Smooth muscle cell of the brain vasculature (primary cell): ENCODE data around the gene CASKIN1.

Experiments used
- DNase-seq: peaks from one replicate; pipeline ENCODE4 v3.0.0-alpha.2; 2012; ENCODE audit warnings: low read depth, low spot score

Gene CASKIN1

GRCh38 chr16:2190659-2191445 lies 5.6 kb downstream of the CASKIN1 start:
- DNase-seq: no peak

GRCh38 chr16:2190002-2190658 lies 6.3 kb downstream of the CASKIN1 start:
- DNase-seq: no peak

- DNase-seq: no peak
Measured at GRCh38 chr16:2189252-2189893, 7.0 kb downstream of the CASKIN1 start.

- DNase-seq: no peak
Measured at GRCh38 chr16:2188395-2188794, 8.0 kb downstream of the CASKIN1 start.

- DNase-seq: no peak
Measured at GRCh38 chr16:2187212-2187611, 9.2 kb downstream of the CASKIN1 start.

- DNase-seq: no peak
Measured at GRCh38 chr16:2186505-2186904, 9.9 kb downstream of the CASKIN1 start.

GRCh38 chr16:2186064-2186463 lies 10.3 kb downstream of the CASKIN1 start:
- DNase-seq: no peak

- DNase-seq: no peak
Measured at GRCh38 chr16:2184962-2185361, 11.4 kb downstream of the CASKIN1 start.

GRCh38 chr16:2184346-2184745 lies 12.1 kb downstream of the CASKIN1 start:
- DNase-seq: no peak

- DNase-seq: no peak
Measured at GRCh38 chr16:2183671-2184070, 12.7 kb downstream of the CASKIN1 start.

GRCh38 chr16:2181952-2182351 lies 14.5 kb downstream of the CASKIN1 start:
- no peak for DNase-seq

- DNase-seq: no peak
Measured at GRCh38 chr16:2180962-2181923, 15.2 kb downstream of the CASKIN1 start.

GRCh38 chr16:2180461-2180860 lies 15.9 kb downstream of the CASKIN1 start:
- no peak for DNase-seq

GRCh38 chr16:2179576-2179975 lies 16.8 kb downstream of the CASKIN1 start:
- no peak for DNase-seq

- no peak for DNase-seq
Measured at GRCh38 chr16:2179107-2179501, 17.3 kb downstream of the CASKIN1 start.

GRCh38 chr16:2178321-2179106 lies 17.9 kb downstream of the CASKIN1 start:
- DNase-seq: no peak

GRCh38 chr16:2177561-2177960 lies 18.8 kb downstream of the CASKIN1 start:
- DNase-seq: no peak

GRCh38 chr16:2177101-2177500 lies 19.3 kb downstream of the CASKIN1 start:
- DNase-seq: no peak

- no peak for DNase-seq
Measured at GRCh38 chr16:2176047-2176446, 20.4 kb downstream of the CASKIN1 start.

GRCh38 chr16:2175454-2175853 lies 21.0 kb downstream of the CASKIN1 start:
- no peak for DNase-seq
